ENCODE data around the gene ANKRD55. TPM values are rescaled to one million over a fixed set of nuclear protein-coding genes. Genes with fewer than 3 reads are reported as not detected.
A peak's percentile ranks its signal among the peaks of the same experiment; 100 is the strongest.
"Not testable (repeated sequence)": the region's sequence is repeated elsewhere in the genome, so short reads cannot be mapped to it uniquely, and the experiment has no call there.

ANKRD55 gene
- polyA plus RNA-seq, 1 donor from 2014 or later: 1.5 TPM

DNA sequence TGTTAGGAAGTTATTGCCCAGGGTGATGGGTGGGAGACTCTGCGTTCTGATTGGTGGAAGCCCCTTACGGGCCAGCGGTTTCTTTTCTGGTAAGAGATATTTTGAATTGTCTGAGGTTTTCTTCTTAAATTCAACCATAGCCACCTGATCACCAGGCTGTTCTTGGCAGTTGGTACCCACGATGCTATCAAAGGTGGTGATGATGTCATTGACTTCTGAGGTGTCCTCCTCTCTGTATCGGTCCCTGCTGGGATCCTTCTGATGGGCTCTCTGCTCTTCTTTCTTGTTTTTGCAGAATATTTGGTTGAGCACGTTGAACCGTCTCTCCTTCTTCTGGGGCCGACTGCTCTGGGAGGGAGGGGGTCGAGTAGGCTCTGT is 121.7 kb downstream of the ANKRD55 start:
- H3K27ac Mint-ChIP-seq: no peak overlapping the region
- H3K4me3 Mint-ChIP-seq: no peak overlapping the region
- peaks cover 12% of the 10 kb centered on the region for H3K27me3 Mint-ChIP-seq
- H3K4me1 Mint-ChIP-seq: peaks cover 0 to 1% (median 0%) of the 10 kb centered on the region in 3 donors
- H3K36me3 Mint-ChIP-seq: no peaks in the 10 kb centered on the region
- no peaks in the 10 kb centered on the region for H3K9me3 Mint-ChIP-seq

DNA sequence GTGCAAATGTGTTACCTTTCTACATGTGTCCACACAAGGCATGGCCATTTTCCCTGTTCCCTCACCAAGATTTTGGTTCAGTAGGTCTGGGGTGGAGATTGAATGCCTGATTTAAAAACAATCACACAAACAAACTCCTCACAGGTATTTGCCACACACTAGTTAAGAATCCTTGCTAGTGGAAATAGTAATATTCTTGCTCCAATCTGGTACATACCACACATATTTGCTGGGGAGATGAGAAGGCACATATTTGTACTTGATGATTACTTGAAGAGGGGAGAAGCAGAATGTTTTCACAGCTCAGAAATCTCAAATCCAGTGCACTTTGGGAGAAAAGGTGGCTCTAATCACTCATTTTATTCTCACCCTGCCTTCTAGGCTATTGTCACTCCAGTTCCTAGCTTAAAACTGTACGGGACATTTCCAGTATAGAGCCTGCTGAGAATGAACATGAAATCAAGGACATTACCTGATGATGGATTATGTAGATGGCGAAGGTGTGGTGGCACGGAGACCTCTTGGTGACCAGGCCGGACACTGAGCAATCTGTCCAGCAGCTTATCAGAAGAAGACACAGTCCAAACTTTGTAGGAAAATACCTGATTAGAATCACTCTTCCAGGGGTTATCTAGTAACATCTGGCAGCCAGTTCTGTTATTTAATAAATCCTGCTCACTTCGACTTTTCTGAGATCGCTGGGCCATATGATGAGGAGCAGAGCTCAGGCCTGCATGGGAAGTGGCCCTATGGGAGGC is 122.3 kb downstream of the ANKRD55 start:
- no peak overlapping the region for H3K27ac Mint-ChIP-seq
- no peaks in the 10 kb centered on the region for H3K9me3 Mint-ChIP-seq
- H3K4me3 Mint-ChIP-seq: no peak overlapping the region
- no peaks in the 10 kb centered on the region for H3K36me3 Mint-ChIP-seq
- peaks cover 0 to 1% (median 0%) of the 10 kb centered on the region in 3 donors for H3K4me1 Mint-ChIP-seq
- H3K27me3 Mint-ChIP-seq: peaks cover 12% of the 10 kb centered on the region

DNA sequence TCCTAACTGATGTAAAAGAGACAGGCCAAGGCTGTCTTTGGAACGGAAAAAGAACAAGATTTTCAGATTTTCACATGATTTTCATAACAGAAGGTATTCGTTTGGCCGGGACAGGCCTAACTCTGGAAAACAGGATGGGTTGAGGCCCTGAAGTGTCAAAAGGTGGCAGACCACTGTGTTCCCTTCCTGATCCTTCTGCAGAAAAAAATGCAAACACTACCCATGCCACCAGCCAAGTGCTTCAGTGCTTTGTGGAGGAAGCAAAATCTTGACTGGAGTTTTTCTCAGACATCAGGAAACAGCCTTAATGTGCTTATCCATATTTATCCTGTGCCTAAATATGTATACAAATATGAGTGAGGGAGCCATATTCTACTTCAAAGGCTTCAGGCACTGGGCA is 124.9 kb downstream of the ANKRD55 start:
- Mint-ChIP-seq H3K9me3 (no peaks in the 10 kb centered on the region), H3K36me3 (no peaks in the 10 kb centered on the region), H3K27me3 (peaks cover 9% of the 10 kb centered on the region), H3K4me1 (peaks cover 0 to 1% (median 1%) of the 10 kb centered on the region in 3 donors), H3K4me3 (no peak overlapping the region), H3K27ac (peak overlapping the region in 1 of 3 donors; percentile 25)

DNA sequence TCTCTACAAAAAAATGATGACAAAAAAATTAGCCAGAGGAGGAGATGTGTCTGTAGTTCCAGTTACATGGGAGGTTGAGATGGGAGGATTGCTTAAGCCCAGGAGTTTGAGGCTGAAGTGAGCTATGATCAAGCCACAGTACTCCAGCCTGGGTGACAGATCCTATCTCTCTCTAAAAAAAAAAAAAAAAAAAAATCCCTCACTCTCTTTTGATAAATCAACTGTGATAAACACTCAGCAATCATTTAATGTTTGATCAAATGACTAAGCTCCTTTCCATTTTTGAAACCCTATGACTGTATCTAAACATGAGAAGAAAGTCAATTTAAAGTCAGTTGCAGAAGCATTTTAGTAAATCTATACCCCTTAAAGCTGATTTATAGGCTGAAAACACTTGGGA is 126.3 kb downstream of the ANKRD55 start:
- Mint-ChIP-seq H3K27ac (no peak overlapping the region), H3K4me3 (no peak overlapping the region), H3K27me3 (peaks cover 13% of the 10 kb centered on the region), H3K4me1 (peaks cover 0 to 1% (median 1%) of the 10 kb centered on the region in 3 donors), H3K9me3 (peaks cover 0 to 1% (median 0%) of the 10 kb centered on the region in 3 donors), H3K36me3 (no peaks in the 10 kb centered on the region)

DNA sequence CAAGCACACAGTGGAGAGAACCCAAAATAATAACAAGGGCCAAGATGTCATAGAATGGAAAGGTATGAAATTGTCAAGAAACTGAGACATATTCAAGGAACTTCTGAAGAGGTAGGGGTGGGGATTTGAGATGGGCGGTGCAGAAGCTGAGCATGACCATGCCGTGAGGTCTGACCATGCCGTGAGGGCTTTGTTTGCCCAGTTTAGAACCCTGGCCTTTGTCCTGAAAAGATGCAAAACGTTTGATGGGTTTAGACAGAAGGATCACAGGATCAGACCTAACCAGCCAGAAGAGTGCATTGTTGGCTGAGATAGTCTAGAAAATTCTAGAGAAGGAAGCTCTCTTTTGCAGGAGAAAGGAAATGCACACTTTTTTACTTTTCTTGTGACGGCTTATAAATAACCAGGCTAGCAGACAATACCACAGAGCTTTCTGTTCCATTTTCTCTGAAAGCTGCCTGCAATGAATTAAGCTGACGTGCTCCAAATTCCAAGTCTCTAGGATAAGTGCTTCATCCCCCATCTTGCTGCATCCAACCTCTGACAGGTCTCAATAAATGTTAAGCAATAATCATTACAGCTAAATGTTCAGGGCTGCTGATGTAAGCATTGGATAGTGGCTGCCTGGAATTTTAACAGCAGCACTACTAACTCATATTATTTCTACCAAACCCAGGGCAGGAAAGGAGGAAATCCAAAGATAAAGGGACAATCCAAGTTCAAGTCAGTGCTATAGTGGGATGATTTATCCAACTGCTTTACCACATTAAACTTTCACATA is 127.4 kb downstream of the ANKRD55 start:
- Mint-ChIP-seq H3K4me1 (peaks cover 0 to 1% (median 1%) of the 10 kb centered on the region in 3 donors), H3K36me3 (no peaks in the 10 kb centered on the region), H3K27me3 (peaks cover 16% of the 10 kb centered on the region), H3K4me3 (no peak overlapping the region), H3K9me3 (peaks cover 0 to 3% (median 0%) of the 10 kb centered on the region in 3 donors), H3K27ac (peak overlapping the region in 2 of 3 donors; percentile 16 to 39)

DNA sequence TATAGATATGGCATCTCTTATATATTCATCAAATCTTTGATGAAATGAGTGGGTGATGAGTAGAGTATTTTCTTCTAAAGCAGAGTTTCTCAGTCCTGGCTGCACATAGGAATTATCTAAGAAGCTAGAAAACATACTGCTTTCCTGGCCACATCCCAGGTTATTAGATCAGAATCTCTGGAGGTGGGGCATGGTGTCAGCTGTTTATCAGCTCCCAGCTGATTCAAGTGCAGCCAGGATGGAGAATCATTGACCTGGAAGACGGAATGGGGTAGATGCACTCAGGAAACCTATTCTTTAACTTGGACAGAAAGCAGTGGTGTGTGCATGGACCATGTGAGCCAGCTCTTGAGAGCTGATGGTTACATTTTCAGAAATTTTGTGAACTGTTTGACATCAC is 130.2 kb downstream of the ANKRD55 start:
- H3K4me3 Mint-ChIP-seq: no peak overlapping the region
- H3K9me3 Mint-ChIP-seq: peaks cover 0 to 3% (median 2%) of the 10 kb centered on the region in 3 donors
- H3K27me3 Mint-ChIP-seq: peaks cover 17% of the 10 kb centered on the region
- H3K4me1 Mint-ChIP-seq: peaks cover 0 to 1% (median 1%) of the 10 kb centered on the region in 3 donors
- H3K27ac Mint-ChIP-seq: no peak overlapping the region
- H3K36me3 Mint-ChIP-seq: no peaks in the 10 kb centered on the region

DNA sequence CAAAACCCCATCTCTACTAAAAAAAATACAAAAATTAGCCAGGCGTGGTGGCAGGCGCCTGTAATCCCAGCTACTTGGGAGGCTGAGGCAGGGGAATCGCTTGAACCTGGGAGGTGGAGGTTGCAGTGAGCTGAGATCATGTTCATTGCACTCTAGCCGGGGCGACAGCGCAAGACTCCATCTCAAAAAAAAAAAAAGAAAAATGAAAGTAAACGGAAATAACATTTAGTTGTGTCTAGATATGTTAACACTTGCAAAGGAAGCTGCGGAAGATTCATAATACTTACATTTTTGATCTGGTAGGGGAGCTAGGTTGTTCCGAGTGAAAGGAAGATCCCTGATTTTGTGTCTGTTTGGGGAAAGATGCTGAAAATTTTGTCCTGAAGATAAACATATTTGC is 130.9 kb downstream of the ANKRD55 start:
- H3K4me1 Mint-ChIP-seq, H3K27ac Mint-ChIP-seq, H3K9me3 Mint-ChIP-seq, H3K36me3 Mint-ChIP-seq, H3K4me3 Mint-ChIP-seq: not testable (repeated sequence)
- peaks cover 14% of the 10 kb centered on the region for H3K27me3 Mint-ChIP-seq

DNA sequence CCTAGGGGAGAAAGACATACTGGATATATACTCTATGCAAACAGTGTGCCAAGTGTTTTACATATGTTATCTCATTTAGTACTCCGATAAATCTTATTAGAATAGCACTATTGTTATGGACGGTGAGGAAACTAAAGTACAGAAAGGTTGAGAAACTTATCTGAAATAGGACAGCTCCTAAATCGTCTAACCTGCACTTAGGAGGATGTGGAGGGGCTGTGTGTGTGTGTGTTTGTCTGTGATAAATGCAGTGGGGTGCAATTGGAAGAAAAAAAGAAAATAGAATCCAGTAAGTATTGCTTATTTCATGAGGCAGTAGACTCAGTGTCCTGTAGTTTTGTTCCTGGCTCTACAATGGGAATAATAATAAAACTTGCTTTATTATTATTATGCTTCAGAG is 131.9 kb downstream of the ANKRD55 start:
- no peak overlapping the region for H3K27ac Mint-ChIP-seq
- H3K9me3 Mint-ChIP-seq: peaks cover 0 to 3% (median 2%) of the 10 kb centered on the region in 3 donors
- no peaks in the 10 kb centered on the region for H3K36me3 Mint-ChIP-seq
- H3K4me1 Mint-ChIP-seq: peaks cover 0 to 1% (median 0%) of the 10 kb centered on the region in 3 donors
- H3K4me3 Mint-ChIP-seq: no peak overlapping the region
- peaks cover 14% of the 10 kb centered on the region for H3K27me3 Mint-ChIP-seq

DNA sequence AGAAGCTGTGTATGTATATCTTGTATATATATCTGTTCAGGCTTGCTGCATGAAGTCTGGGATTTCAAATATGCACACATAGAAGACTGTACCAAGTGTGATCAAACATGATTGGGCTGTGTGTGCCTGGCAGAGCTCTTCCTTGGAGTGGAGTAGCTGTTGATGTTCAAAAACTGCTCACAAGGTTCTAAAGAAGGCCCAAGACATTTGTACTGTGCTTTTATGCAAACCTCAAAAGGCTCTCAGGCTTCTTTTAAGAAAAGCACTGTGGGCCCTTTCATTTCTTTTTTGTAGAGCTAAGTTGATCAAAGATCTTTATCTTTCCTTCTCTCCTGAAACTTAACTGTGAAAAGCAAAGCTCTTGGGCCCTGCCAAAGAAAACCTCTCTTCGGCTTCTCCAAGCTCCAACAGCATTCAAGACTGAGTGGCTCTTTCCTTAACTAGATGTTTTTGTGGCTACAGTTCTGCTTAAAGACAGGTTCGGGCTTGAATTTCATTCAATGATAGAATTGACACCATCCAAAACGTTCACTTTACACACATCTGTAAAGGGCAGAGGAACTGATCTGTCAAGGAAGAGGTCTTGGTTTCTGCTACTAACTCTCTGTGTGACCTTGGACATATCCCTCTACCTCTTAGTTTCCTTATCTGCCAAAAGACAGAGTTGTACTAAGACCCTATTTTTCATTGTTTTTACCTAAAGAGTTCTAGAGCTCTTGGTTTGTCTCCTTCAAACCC is 132.5 kb downstream of the ANKRD55 start:
- Mint-ChIP-seq H3K4me1 (peaks cover 0 to 2% (median under 1%) of the 10 kb centered on the region in 3 donors), H3K9me3 (peaks cover 0 to 3% (median 2%) of the 10 kb centered on the region in 3 donors), H3K27ac (no peak overlapping the region), H3K27me3 (peaks cover 14% of the 10 kb centered on the region), H3K36me3 (no peaks in the 10 kb centered on the region), H3K4me3 (no peak overlapping the region)

DNA sequence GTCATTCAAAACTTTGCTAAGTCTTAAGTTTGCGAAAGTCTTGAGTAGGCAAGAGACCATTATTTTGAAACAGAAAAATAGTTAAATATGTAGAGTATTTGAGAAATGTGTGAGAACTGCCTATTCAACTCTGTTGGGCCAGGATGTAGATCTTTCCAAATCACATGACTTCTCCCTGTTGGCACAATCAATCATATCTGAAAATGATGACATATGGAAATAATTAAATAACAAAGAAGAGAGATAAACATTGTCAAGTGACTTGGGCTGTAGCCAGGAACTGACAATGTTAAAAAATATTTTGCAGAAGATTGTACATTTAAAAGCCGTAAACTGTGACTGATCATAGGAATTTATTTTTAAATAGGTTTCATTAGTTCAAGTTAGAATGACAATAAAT is 133.8 kb downstream of the ANKRD55 start:
- peaks cover 14% of the 10 kb centered on the region for H3K27me3 Mint-ChIP-seq
- peaks cover 0 to 6% (median 6%) of the 10 kb centered on the region in 3 donors for H3K4me1 Mint-ChIP-seq
- no peaks in the 10 kb centered on the region for H3K36me3 Mint-ChIP-seq
- peak overlapping the region in 1 of 3 donors; percentile 6 for H3K27ac Mint-ChIP-seq
- H3K4me3 Mint-ChIP-seq: no peak overlapping the region
- H3K9me3 Mint-ChIP-seq: peaks cover 0 to 3% (median 2%) of the 10 kb centered on the region in 3 donors

DNA sequence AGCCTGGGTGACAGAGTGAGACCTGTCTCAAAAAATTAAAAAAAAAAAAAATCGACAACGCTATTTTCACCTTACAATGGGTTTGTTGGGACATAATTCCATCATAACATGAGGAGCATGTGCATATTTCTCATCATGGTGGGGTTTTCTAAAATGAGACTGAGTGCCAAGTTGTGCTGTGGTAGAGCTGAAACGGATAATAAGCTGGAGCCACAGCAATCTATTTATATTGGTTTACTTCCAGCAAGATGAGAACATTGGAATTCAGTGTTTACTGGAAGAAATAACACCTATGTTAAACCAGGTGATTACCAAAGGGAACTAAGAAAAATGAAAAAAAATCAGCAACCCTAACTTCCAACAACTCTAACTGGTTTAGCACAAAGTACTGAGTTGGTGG is 136.1 kb downstream of the ANKRD55 start:
- Mint-ChIP-seq H3K27ac (no peak overlapping the region), H3K4me3 (no peak overlapping the region), H3K36me3 (no peaks in the 10 kb centered on the region), H3K4me1 (peaks cover 0 to 8% (median 6%) of the 10 kb centered on the region in 3 donors), H3K9me3 (peaks cover 0 to 2% (median 2%) of the 10 kb centered on the region in 3 donors), H3K27me3 (peaks cover 11% of the 10 kb centered on the region)

DNA sequence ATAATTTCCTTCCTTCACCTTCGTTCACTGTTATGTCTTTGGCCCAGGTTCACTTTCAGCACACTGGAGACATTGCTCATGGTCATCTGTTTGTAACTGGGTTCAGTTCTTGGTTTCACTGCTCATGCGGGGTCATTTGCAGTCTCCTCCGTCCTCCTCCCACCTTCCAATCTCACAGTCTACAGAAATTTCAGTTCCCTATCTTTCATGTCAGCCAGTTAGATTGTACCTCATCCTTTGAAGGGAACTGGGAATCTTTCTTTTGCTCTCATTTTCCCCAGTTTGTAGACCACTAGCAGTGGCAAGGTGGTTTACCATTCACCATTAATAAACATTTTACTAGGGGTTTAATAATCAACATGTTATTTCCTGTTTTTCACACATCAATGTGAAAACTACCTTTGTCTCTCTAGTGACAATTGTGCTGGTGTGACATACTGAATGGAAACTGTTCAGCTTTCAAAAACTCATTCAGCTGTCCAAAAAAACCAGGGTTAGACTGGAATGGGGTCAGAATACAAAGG is 137.5 kb downstream of the ANKRD55 start:
- H3K4me3 Mint-ChIP-seq: no peak overlapping the region
- H3K9me3 Mint-ChIP-seq: peaks cover 0 to 2% (median 0%) of the 10 kb centered on the region in 3 donors

DNA sequence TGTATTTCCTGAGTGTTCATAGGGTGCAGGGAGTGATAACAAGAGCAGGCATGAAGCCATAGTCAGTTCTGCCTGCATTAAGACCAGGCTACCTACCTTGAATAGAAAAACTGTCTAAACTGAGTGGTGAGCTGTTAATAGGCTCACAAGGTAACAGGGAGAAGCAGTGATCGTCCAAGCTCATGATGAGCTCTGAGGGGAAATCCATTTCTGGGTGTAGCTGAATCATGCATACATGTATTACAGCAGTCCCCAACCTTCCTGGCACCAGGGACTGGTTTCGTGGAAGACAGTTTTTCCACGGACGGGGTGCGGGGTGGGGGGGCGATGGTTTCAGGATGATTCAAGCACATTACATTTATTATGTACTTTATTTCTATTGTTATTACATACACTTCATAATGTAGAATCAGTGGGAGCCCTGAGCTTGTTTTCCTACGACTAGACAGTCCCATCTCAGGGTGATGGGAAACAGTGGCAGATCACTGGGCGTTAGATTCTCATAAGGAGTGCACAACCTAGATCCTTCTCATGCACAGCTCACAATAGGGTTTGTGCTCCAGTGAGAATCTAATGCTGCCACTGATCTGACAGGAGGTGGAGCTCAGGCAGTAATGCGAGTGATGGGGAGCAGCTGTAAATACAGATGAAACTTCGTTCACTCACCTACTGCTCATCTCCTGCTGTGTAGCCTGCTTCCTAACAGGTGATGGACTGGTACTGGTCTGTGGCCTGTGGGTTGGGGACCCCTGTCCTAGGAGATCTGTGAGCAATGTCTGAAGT is 138.4 kb downstream of the ANKRD55 start:
- Mint-ChIP-seq H3K27me3 (peaks cover 4% of the 10 kb centered on the region), H3K36me3 (no peaks in the 10 kb centered on the region), H3K9me3 (peaks cover 0 to 2% (median 0%) of the 10 kb centered on the region in 3 donors), H3K4me1 (peaks cover 0 to 9% (median 8%) of the 10 kb centered on the region in 3 donors), H3K27ac (peak overlapping the region in 1 of 3 donors; percentile 81), H3K4me3 (no peak overlapping the region)

More for the DNA sequence above, 137.5 kb downstream of the ANKRD55 start:
- Mint-ChIP-seq H3K27ac (no peak overlapping the region), H3K4me1 (peaks cover 0 to 8% (median 6%) of the 10 kb centered on the region in 3 donors), H3K27me3 (peaks cover 8% of the 10 kb centered on the region), H3K36me3 (no peaks in the 10 kb centered on the region)

DNA sequence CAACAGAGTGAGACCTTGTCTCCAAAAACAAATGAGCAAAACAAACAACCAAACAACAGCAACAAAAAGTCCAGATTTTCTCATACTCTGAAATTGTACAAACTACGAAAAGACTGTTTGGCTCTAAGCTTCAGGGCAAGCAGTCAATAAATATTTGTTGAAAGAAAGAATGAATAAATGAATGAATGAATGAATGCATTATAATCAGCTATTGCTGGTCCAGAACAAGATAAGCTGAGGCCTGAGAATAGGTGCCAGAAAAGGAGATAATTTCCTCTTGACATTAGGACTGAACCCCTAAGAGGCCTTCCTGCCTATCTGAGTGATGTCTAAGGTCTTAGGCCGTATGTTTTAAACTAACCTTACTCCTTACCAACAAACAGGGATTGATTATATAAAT is 139.2 kb downstream of the ANKRD55 start:
- H3K9me3 Mint-ChIP-seq: peaks cover 0 to 2% (median 0%) of the 10 kb centered on the region in 3 donors
- peaks cover 4% of the 10 kb centered on the region for H3K27me3 Mint-ChIP-seq
- H3K36me3 Mint-ChIP-seq: no peaks in the 10 kb centered on the region
- H3K4me1 Mint-ChIP-seq: peaks cover 0 to 9% (median 8%) of the 10 kb centered on the region in 3 donors
- peak overlapping the region in 1 of 3 donors; percentile 81 for H3K27ac Mint-ChIP-seq
- H3K4me3 Mint-ChIP-seq: no peak overlapping the region
